ENCODE data around the gene NR3C1. TPM values are rescaled to one million over a fixed set of nuclear protein-coding genes. Genes with fewer than 3 reads are reported as not detected.

The NR3C1 gene
- polyA plus RNA-seq, 3 donors, result 38.5 to 39.6 (median 38.6) TPM

- no peak for DNase-seq (ENCODE audit: low read depth in 3 of 3, low spot score in 2 of 3)
Measured at GRCh38 chr5:143315214-143315613, 88.3 kb downstream of the NR3C1 start.

GRCh38 chr5:143314659-143315058, 88.8 kb downstream of the NR3C1 start:
- DNase-seq (ENCODE audit: low read depth in 3 of 3, low spot score in 2 of 3), result no peak

GRCh38 chr5:143314099-143314498, 89.4 kb downstream of the NR3C1 start:
- DNase-seq (ENCODE audit: low read depth in 3 of 3, low spot score in 2 of 3), result no peak

GRCh38 chr5:143313298-143313852, 90.1 kb downstream of the NR3C1 start:
- no peak for DNase-seq (ENCODE audit: low read depth in 3 of 3, low spot score in 2 of 3)

- no peak for DNase-seq (ENCODE audit: low read depth in 3 of 3, low spot score in 2 of 3)
Measured at GRCh38 chr5:143312822-143313221, 90.7 kb downstream of the NR3C1 start.

- DNase-seq (ENCODE audit: low read depth in 3 of 3, low spot score in 2 of 3), result no peak
Measured at GRCh38 chr5:143311955-143312354, 91.5 kb downstream of the NR3C1 start.

- DNase-seq (ENCODE audit: low read depth in 3 of 3, low spot score in 2 of 3), result no peak
Measured at GRCh38 chr5:143311428-143311827, 92.1 kb downstream of the NR3C1 start.

GRCh38 chr5:143309661-143310431, 93.6 kb downstream of the NR3C1 start:
- DNase-seq (ENCODE audit: low read depth in 3 of 3, low spot score in 2 of 3), result no peak

- no peak for DNase-seq (ENCODE audit: low read depth in 3 of 3, low spot score in 2 of 3)
Measured at GRCh38 chr5:143308731-143309130, 94.8 kb downstream of the NR3C1 start.

- DNase-seq (ENCODE audit: low read depth in 3 of 3, low spot score in 2 of 3), result no peak
Measured at GRCh38 chr5:143306040-143306439, 97.4 kb downstream of the NR3C1 start.

- DNase-seq (ENCODE audit: low read depth in 3 of 3, low spot score in 2 of 3), result no peak
Measured at GRCh38 chr5:143304836-143305475, 98.5 kb downstream of the NR3C1 start.

- no peak for DNase-seq (ENCODE audit: low read depth in 3 of 3, low spot score in 2 of 3)
Measured at GRCh38 chr5:143302341-143303045, 101.0 kb downstream of the NR3C1 start.

- no peak for DNase-seq (ENCODE audit: low read depth in 3 of 3, low spot score in 2 of 3)
Measured at GRCh38 chr5:143297756-143298155, 105.7 kb downstream of the NR3C1 start.

GRCh38 chr5:143290125-143290524, 113.4 kb downstream of the NR3C1 start:
- no peak for DNase-seq (ENCODE audit: low read depth in 3 of 3, low spot score in 2 of 3)

- no peak for DNase-seq (ENCODE audit: low read depth in 3 of 3, low spot score in 2 of 3)
Measured at GRCh38 chr5:143284521-143284920, 119.0 kb downstream of the NR3C1 start.

GRCh38 chr5:143284002-143284401, 119.5 kb downstream of the NR3C1 start:
- DNase-seq (ENCODE audit: low read depth in 3 of 3, low spot score in 2 of 3), result no peak

- DNase-seq (ENCODE audit: low read depth in 3 of 3, low spot score in 2 of 3), result no peak
Measured at GRCh38 chr5:143281226-143281625, 122.3 kb downstream of the NR3C1 start.

- no peak for DNase-seq (ENCODE audit: low read depth in 3 of 3, low spot score in 2 of 3)
Measured at GRCh38 chr5:143279698-143280097, 123.8 kb downstream of the NR3C1 start.

- no peak for DNase-seq (ENCODE audit: low read depth in 3 of 3, low spot score in 2 of 3)
Measured at GRCh38 chr5:143277536-143277935, 126.0 kb downstream of the NR3C1 start.

GRCh38 chr5:143275512-143276363, 127.7 kb downstream of the NR3C1 start:
- no peak for DNase-seq (ENCODE audit: low read depth in 3 of 3, low spot score in 2 of 3)
